ENCODE data around the gene PRELID1.
A peak's percentile ranks its signal among the peaks of the same experiment; 100 is the strongest.
"Not testable (repeated sequence)": the region's sequence is repeated elsewhere in the genome, so short reads cannot be mapped to it uniquely, and the experiment has no call there.

PRELID1 gene
- total RNA-seq, result 37.4 to 42.4 reads per million in 2 donors

GRCh38 chr5:177303121-177303924 lies at the start of gene PRELID1, which contains the start of gene RAB24:
Gene PRELID1, plus strand, starts transcription at chr5:177303799. Its CDS starts 187 bp downstream, at chr5:177303986.
Gene RAB24, minus strand, starts transcription at chr5:177303719. Its CDS starts 431 bp downstream, at chr5:177303288.
- peak; percentile 80 to 94 (median 84) for DNase-seq

- no peak for DNase-seq
Observed at GRCh38 chr5:177256296-177256695, 47.3 kb upstream of the PRELID1 start.

- DNase-seq, result not testable (repeated sequence)
Observed at GRCh38 chr5:177258711-177259110, 44.9 kb upstream of the PRELID1 start.

GRCh38 chr5:177260961-177261360 lies 42.6 kb upstream of the PRELID1 start:
- no peak for DNase-seq

GRCh38 chr5:177261510-177261909 lies 42.1 kb upstream of the PRELID1 start:
- DNase-seq, result no peak

GRCh38 chr5:177264178-177264577 lies 39.4 kb upstream of the PRELID1 start:
- DNase-seq, result no peak

- no peak for DNase-seq
Observed at GRCh38 chr5:177265395-177265794, 38.2 kb upstream of the PRELID1 start.

GRCh38 chr5:177269232-177269895 lies 34.2 kb upstream of the PRELID1 start:
- no peak for DNase-seq

- DNase-seq, result no peak
Observed at GRCh38 chr5:177269976-177270375, 33.6 kb upstream of the PRELID1 start.

GRCh38 chr5:177270653-177271052 lies 32.9 kb upstream of the PRELID1 start:
- DNase-seq, result no peak

GRCh38 chr5:177271113-177271512 lies 32.5 kb upstream of the PRELID1 start:
- DNase-seq, result no peak

- DNase-seq, result no peak
Observed at GRCh38 chr5:177275883-177276282, 27.7 kb upstream of the PRELID1 start.

- DNase-seq, result no peak
Observed at GRCh38 chr5:177276886-177277285, 26.7 kb upstream of the PRELID1 start.

GRCh38 chr5:177288191-177288590 lies 15.4 kb upstream of the PRELID1 start:
- no peak for DNase-seq

- no peak for DNase-seq
Observed at GRCh38 chr5:177290816-177291596, 12.6 kb upstream of the PRELID1 start.

GRCh38 chr5:177291735-177292134 lies 11.9 kb upstream of the PRELID1 start:
- no peak for DNase-seq

GRCh38 chr5:177293819-177294581 lies 9.6 kb upstream of the PRELID1 start:
- DNase-seq, result no peak

GRCh38 chr5:177294632-177295031 lies 9.0 kb upstream of the PRELID1 start:
- no peak for DNase-seq

GRCh38 chr5:177295924-177296323 lies 7.7 kb upstream of the PRELID1 start:
- DNase-seq, result peak in 1 of 5 experiments; percentile 33

GRCh38 chr5:177296581-177296980 lies 7.0 kb upstream of the PRELID1 start:
- DNase-seq, result peak in 1 of 5 experiments; percentile 27

GRCh38 chr5:177297922-177298321 lies 5.7 kb upstream of the PRELID1 start:
- no peak for DNase-seq

GRCh38 chr5:177299697-177300096 lies 3.9 kb upstream of the PRELID1 start:
- no peak for DNase-seq
